Measurements from ENCODE around the gene STK17A. TPM values are rescaled to one million over a fixed set of nuclear protein-coding genes. Genes with fewer than 3 reads are reported as not detected.

Gene STK17A
- total and polyA plus RNA-seq, 5 donors = 15.7 to 43.3 (median 32.7) TPM

DNA sequence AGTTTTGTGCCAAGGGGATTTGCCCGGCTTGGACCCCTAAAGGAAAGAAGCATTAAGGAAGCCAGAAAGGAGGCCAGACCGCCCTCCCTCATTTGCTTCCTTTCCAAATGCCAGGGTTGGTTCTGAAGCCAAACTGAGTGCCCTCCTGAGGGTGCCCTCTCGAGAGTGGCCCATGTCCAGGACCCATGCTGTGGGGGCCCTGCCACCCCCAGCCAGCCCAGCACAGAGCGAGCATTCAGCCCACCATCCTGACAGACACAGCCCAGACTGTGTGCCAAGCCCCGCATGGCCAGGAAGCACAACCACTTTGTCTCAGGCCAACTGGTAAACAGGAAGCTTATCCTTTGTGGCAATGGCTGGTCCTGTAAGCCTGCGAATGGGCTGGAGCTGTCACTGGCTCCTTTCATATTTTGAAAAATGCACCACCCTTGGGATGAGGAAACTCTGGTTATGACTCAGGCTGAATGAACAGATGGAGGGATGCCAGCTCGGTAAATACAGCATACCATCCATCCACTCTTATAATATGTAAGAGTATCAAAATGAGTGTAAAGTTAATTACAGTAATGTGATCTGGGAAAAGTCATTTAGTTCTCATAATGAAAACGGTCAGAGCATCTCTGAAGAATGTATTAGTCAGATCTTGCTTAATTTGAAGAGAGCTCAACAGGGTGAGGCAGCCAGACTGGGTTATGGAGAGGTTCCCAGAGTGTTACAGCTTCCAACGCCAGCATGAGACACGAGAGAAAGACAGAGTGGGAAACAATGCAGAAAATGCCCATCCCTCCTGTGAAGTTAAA, 65.0 kb downstream of the STK17A start:
- Histone ChIP-seq H3K27ac (ENCODE audit: low read length) (peak overlapping the region; percentile 88), H3K27me3 (ENCODE audit: control insufficient read depth, insufficient read depth) (no peaks in the 10 kb centered on the region), H3K4me1 (ENCODE audit: control insufficient read depth, insufficient read depth, low read length) (peaks cover 30% of the 10 kb centered on the region), H3K4me3 (ENCODE audit: low read length) (no peak overlapping the region), H3K9me3 (ENCODE audit: control insufficient read depth, low read length) (no peaks in the 10 kb centered on the region)
- WGBS = 16% methylated on average over 10 of the region's 10 CpGs
- intact Hi-C loops (cut with DNase I) = no loop called here
- ATAC-seq (peak; percentile 80 to 84), DNase-seq (peak; percentile 69 to 85 (median 83))

DNA sequence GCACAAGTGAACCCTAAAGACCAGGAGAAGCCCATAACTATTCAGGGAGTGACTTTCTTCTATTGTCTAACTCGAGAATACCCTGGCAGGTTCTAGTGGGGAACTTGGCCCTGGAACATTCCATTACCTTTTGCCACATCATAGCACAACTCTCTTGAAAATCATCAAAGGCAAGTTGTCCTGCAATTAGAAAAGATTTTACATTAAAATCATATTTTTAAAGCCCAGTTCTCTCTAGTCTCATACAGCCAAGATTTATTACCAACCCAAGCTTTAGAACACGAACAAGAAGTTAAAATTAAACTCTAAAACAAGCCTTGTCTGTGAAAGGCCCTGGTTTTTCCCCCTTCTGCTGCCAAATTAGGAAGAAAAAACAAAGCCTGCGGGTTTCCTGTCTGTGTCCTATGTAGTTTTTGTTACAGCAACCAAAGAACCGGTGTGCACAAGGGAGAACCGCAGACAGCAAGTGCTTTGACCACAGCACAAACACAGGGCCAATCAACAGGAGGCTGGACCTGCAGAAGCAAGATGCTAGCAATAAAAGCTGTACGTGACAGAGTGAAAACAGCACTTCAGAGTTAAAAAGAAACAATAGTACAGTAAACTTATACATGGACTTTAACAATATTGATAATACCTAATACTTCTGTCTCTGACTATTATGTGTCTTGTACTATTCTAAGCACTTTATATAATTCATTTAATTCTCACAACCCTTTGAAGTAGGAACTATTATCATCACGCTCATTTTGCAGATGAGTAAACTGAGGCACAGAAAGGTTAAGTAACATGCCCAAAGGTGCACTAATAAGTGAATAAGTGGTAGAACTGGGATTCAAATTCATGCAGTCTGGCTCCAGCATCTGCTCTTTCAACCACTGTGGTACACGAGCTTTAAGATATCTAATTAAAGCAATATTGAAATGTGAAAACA, 65.8 kb downstream of the STK17A start:
- peak in 1 of 3 donors; percentile 52 for DNase-seq
- Histone ChIP-seq H3K27me3 (ENCODE audit: control insufficient read depth, insufficient read depth) (no peaks in the 10 kb centered on the region), H3K27ac (ENCODE audit: low read length) (peak overlapping the region; percentile 73), H3K9me3 (ENCODE audit: control insufficient read depth, low read length) (no peaks in the 10 kb centered on the region), H3K4me1 (ENCODE audit: control insufficient read depth, insufficient read depth, low read length) (peaks cover 30% of the 10 kb centered on the region), H3K4me3 (ENCODE audit: low read length) (no peak overlapping the region)
- ATAC-seq = peak in 1 of 2 donors; percentile 26
- intact Hi-C loops (cut with DNase I) = no loop called here
- WGBS = 32% methylated on average over 8 of the region's 8 CpGs

- intact Hi-C loops (cut with DNase I) = no loop called here
- no peak overlapping the region for H3K4me3 ChIP-seq (ENCODE audit: low read length)
- no peaks in the 10 kb centered on the region for H3K27me3 ChIP-seq (ENCODE audit: control insufficient read depth, insufficient read depth)
- WGBS = 62% methylated on average over 4 of the region's 4 CpGs
- H3K27ac ChIP-seq (ENCODE audit: low read length) = peak overlapping the region; percentile 31
- no peaks in the 10 kb centered on the region for H3K9me3 ChIP-seq (ENCODE audit: control insufficient read depth, low read length)
- DNase-seq (no peak), ATAC-seq (no peak)
- peaks cover 30% of the 10 kb centered on the region for H3K4me1 ChIP-seq (ENCODE audit: control insufficient read depth, insufficient read depth, low read length)
Measured at GRCh38 chr7:43649755-43650274, 66.9 kb downstream of the STK17A start.

- DNase-seq (peak in 1 of 3 donors; percentile 24), ATAC-seq (no peak)
- peak overlapping the region; percentile 80 for H3K27ac ChIP-seq (ENCODE audit: low read length)
- H3K27me3 ChIP-seq (ENCODE audit: control insufficient read depth, insufficient read depth) = no peaks in the 10 kb centered on the region
- 25% methylated on average over 9 of the region's 9 CpGs for WGBS
- no peaks in the 10 kb centered on the region for H3K9me3 ChIP-seq (ENCODE audit: control insufficient read depth, low read length)
- H3K4me1 ChIP-seq (ENCODE audit: control insufficient read depth, insufficient read depth, low read length) = peaks cover 28% of the 10 kb centered on the region
- no peak overlapping the region for H3K4me3 ChIP-seq (ENCODE audit: low read length)
- intact Hi-C loops (cut with DNase I) = no loop called here
Measured at GRCh38 chr7:43650457-43651052, 67.6 kb downstream of the STK17A start.

GRCh38 chr7:43652364-43652763, 69.5 kb downstream of the STK17A start:
- ATAC-seq (no peak), DNase-seq (no peak)
- Histone ChIP-seq H3K9me3 (ENCODE audit: control insufficient read depth, low read length) (no peaks in the 10 kb centered on the region), H3K27me3 (ENCODE audit: control insufficient read depth, insufficient read depth) (no peaks in the 10 kb centered on the region), H3K4me3 (ENCODE audit: low read length) (no peak overlapping the region), H3K4me1 (ENCODE audit: control insufficient read depth, insufficient read depth, low read length) (peaks cover 14% of the 10 kb centered on the region), H3K27ac (ENCODE audit: low read length) (no peak overlapping the region)
- intact Hi-C loops (cut with DNase I) = no loop called here

DNA sequence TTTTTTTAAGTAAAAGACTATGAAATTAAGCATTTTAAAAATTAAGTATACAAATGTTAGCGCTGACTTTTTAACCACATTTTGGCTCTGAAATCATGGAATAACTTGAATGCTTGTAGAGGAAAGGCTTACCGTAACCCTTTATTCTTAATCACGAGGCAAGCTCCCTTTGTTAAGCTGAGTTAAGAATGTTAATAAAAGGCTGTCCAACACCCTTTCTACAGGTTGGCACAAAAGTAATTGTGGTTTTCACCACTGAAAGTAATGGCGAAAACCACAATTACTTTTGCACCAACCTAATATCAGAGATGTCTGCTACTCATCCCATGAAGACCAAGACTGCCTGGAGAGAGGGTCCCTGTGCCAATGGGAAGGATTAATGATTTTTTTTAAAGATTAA, 70.6 kb downstream of the STK17A start:
- ATAC-seq (no peak), DNase-seq (no peak)
- H3K27ac ChIP-seq (ENCODE audit: low read length) = no peak overlapping the region
- intact Hi-C loops (cut with DNase I) = no loop called here
- H3K4me3 ChIP-seq (ENCODE audit: low read length) = no peak overlapping the region
- H3K4me1 ChIP-seq (ENCODE audit: control insufficient read depth, insufficient read depth, low read length) = peaks cover 6% of the 10 kb centered on the region
- WGBS = 96% methylated on average over 4 of the region's 4 CpGs
- no peaks in the 10 kb centered on the region for H3K27me3 ChIP-seq (ENCODE audit: control insufficient read depth, insufficient read depth)
- H3K9me3 ChIP-seq (ENCODE audit: control insufficient read depth, low read length) = no peaks in the 10 kb centered on the region

DNA sequence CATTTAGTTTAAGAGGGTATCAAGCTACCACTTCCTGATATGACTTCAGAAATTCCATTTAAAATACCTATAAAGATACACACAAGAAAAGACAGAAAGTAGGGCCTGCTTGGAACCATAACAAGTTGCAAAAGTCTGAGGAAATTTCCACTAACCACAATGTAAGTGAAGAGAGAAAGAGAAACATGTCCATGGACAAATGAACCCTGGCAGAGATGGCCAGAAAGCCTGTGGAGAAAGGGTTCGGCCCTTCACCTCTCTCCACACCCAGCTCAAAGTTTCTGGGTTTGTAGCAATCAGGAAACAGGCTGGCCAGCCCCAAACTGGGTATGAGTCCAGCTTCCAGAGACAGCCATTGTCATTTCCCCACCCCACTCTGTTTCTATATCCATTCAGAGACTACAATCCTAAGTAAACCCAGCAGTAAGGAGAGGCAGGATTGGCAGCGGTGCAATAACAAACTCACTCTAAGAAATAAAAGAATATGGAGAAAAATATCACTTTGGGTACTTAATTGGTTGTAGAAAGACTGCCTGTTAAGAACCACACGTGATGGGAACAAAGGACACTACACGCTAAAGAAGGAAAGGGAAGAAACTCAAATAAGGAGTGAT, 71.1 kb downstream of the STK17A start:
- Histone ChIP-seq H3K4me3 (ENCODE audit: low read length) (no peak overlapping the region), H3K4me1 (ENCODE audit: control insufficient read depth, insufficient read depth, low read length) (peaks cover 6% of the 10 kb centered on the region), H3K9me3 (ENCODE audit: control insufficient read depth, low read length) (no peaks in the 10 kb centered on the region), H3K27me3 (ENCODE audit: control insufficient read depth, insufficient read depth) (no peaks in the 10 kb centered on the region), H3K27ac (ENCODE audit: low read length) (no peak overlapping the region)
- WGBS = 77% methylated on average over 4 of the region's 4 CpGs
- DNase-seq (no peak), ATAC-seq (no peak)
- intact Hi-C loops (cut with DNase I) = no loop called here

DNA sequence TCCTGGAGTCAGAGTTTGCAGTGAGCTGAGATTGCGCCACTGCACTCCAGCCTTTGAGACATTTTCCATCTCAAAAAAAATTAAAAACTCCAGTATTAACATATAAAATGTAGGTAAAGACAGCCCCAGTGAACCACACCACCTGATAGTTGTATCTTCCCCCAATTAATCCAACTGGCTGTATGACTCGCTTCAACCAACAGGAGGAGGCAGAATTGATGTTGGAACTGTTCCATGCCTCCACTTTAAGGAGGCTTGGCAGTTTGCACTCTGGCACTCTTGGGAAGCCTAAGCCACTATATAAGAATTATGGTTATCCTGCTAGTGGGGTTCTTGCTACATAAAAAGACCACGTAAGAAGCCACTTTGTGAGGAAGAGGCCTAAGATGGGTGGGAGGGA, 72.7 kb downstream of the STK17A start:
- no peak for ATAC-seq
- Histone ChIP-seq H3K27me3 (ENCODE audit: control insufficient read depth, insufficient read depth) (no peaks in the 10 kb centered on the region), H3K4me3 (ENCODE audit: low read length) (no peak overlapping the region), H3K27ac (ENCODE audit: low read length) (no peak overlapping the region), H3K9me3 (ENCODE audit: control insufficient read depth, low read length) (no peaks in the 10 kb centered on the region), H3K4me1 (ENCODE audit: control insufficient read depth, insufficient read depth, low read length) (peaks cover 2% of the 10 kb centered on the region)
- DNase-seq = no peak
- WGBS = 99% methylated on average over 3 of the region's 3 CpGs
- intact Hi-C loops (cut with DNase I) = no loop called here

- Histone ChIP-seq H3K4me3 (ENCODE audit: low read length) (no peak overlapping the region), H3K27me3 (ENCODE audit: control insufficient read depth, insufficient read depth) (no peaks in the 10 kb centered on the region), H3K4me1 (ENCODE audit: control insufficient read depth, insufficient read depth, low read length) (no peaks in the 10 kb centered on the region), H3K27ac (ENCODE audit: low read length) (no peak overlapping the region), H3K9me3 (ENCODE audit: control insufficient read depth, low read length) (no peaks in the 10 kb centered on the region)
- ATAC-seq = no peak
- WGBS = 97% methylated on average over 2 of the region's 2 CpGs
- intact Hi-C loops (cut with DNase I) = no loop called here
- no peak for DNase-seq
Measured at GRCh38 chr7:43656997-43657396, 74.1 kb downstream of the STK17A start.

GRCh38 chr7:43658718-43659548, 76.0 kb downstream of the STK17A start:
- DNase-seq = no peak
- H3K27me3 ChIP-seq (ENCODE audit: control insufficient read depth, insufficient read depth) = no peaks in the 10 kb centered on the region
- WGBS = 94% methylated on average over 7 of the region's 7 CpGs
- H3K4me3 ChIP-seq (ENCODE audit: low read length) = no peak overlapping the region
- no peaks in the 10 kb centered on the region for H3K9me3 ChIP-seq (ENCODE audit: control insufficient read depth, low read length)
- intact Hi-C loops (cut with DNase I) = no loop called here
- no peak overlapping the region for H3K27ac ChIP-seq (ENCODE audit: low read length)
- no peaks in the 10 kb centered on the region for H3K4me1 ChIP-seq (ENCODE audit: control insufficient read depth, insufficient read depth, low read length)
- ATAC-seq = no peak
